K562 (cell line): ENCODE data around the gene NR1D2. TPM values are rescaled to one million over a fixed set of nuclear protein-coding genes. Genes with fewer than 3 reads are reported as not detected.

Experiments
- BCOR ChIP-seq: fragments of 450-650 bp; IDR thresholded peaks from 2 replicates; pipeline ENCODE4 v1.6.1; 2016
- CEBPG ChIP-seq, 3 experiments: fragments of 200-800 bp in 1 of 3; sonication (Bioruptor generic) in 1 of 3; sonication (generic) in 1 of 3; formaldehyde crosslinking in 1 of 3; IDR thresholded peaks in 2 of 3; conservative IDR thresholded peaks in 1 of 3; 2 replicates each; pipeline versions ENCODE4 v1.6.1 to v1.8.0; 2016 to 2022; ENCODE audit warnings: missing compliant biosample characterization in 2 of 3, missing genetic modification characterization in 2 of 3, mild to moderate bottlenecking in 1 of 3, missing genetic modification reagents in 1 of 3
- EP300 ChIP-seq: IDR thresholded peaks from 2 replicates; pipeline ENCODE4 v1.6.1; 2012; ENCODE audit warnings: low read length, improper control_type of control experiment
- FOXA3 ChIP-seq, 2 experiments: fragments of 450-650 bp in 1 of 2; sonication (generic) in 1 of 2; formaldehyde crosslinking; IDR thresholded peaks in 1 of 2; conservative IDR thresholded peaks in 1 of 2; 2 replicates each; pipeline versions ENCODE4 v1.4.0 to v1.8.0; 2020 to 2022; ENCODE audit warnings: mild to moderate bottlenecking in 2 of 2, missing genetic modification reagents in 1 of 2
- FUS ChIP-seq: fragments of 200-400 bp; formaldehyde crosslinking; optimal IDR thresholded peaks from 2 replicates; pipeline ENCODE3; 2017; ENCODE audit warnings: low read depth, low read length
- GABPA ChIP-seq: fragments of 200-800 bp; sonication (Bioruptor generic); conservative IDR thresholded peaks from 2 replicates; pipeline ENCODE4 v1.6.1; 2016; ENCODE audit warnings: low read depth, missing genetic modification characterization, missing compliant biosample characterization
- HCFC1 ChIP-seq: IDR thresholded peaks from 2 replicates; pipeline ENCODE4 v1.6.1; 2012; ENCODE audit warnings: low read depth, low read length, improper control_type of control experiment
- HNRNPL ChIP-seq: fragments of 200-400 bp; formaldehyde crosslinking; IDR thresholded peaks from 2 replicates; pipeline ENCODE4 v1.6.1; 2017; ENCODE audit warnings: low read depth, mild to moderate bottlenecking, low read length
- JUNB ChIP-seq: fragments of 450-650 bp; formaldehyde crosslinking; conservative IDR thresholded peaks from 2 replicates; pipeline ENCODE4 v1.4.0; 2020; ENCODE audit warnings: mild to moderate bottlenecking
- MIER1 ChIP-seq: fragments of 450-650 bp; IDR thresholded peaks from 2 replicates; pipeline ENCODE4 v1.6.1; 2016; ENCODE audit warnings: antibody characterized with exemption, mild to moderate bottlenecking, low read depth
- MXI1 ChIP-seq: IDR thresholded peaks from 2 replicates; pipeline ENCODE4 v1.6.1; 2011; ENCODE audit warnings: low read depth, mild to moderate bottlenecking, improper control_type of control experiment, low read length
- NFRKB ChIP-seq: fragments of 450-650 bp; IDR thresholded peaks from 2 replicates; pipeline ENCODE4 v1.6.1; 2016; ENCODE audit warnings: low read depth
- RHOXF2B ChIP-seq: fragments of 250-450 bp; sonication (Bioruptor Pico); conservative IDR thresholded peaks from 2 replicates; pipeline ENCODE4 v1.5.1; 2021
- SIN3A ChIP-seq, 2 experiments: fragments of 150-350 bp in 1 of 2; IDR thresholded peaks; 2 replicates each; pipeline ENCODE4 v1.6.1; 2011 to 2016; ENCODE audit warnings: borderline replicate concordance in 2 of 2, low read depth in 2 of 2, low read length in 2 of 2, mild to moderate bottlenecking in 2 of 2, moderate library complexity in 2 of 2; ENCODE audit not compliant: control insufficient read depth in 1 of 2
- STAG1 ChIP-seq: sonication (generic); formaldehyde crosslinking; IDR thresholded peaks from 2 replicates; pipeline ENCODE4 v1.5.0; 2020; ENCODE audit warnings: missing genetic modification reagents, borderline replicate concordance
- polyA plus RNA-seq, 8 experiments: library from polyadenylated mRNA; depleted of rRNA in 4 of 8; stranded (reverse) in 5 of 8; unstranded in 3 of 8; fragments of >200 nt; fragmentation: Nextera tagmentation in 2 of 8; fragmentation: Illumina TruSeq in 1 of 8; extraction: Ambion mirVana in 2 of 8; extraction: Trizol in 1 of 8; gene quantifications; 2 replicates each; pipeline versions ENCODE4 v1.2.1 to v1.2.3, GENCODE V29; 2011 to 2014; ENCODE audit warnings: inconsistent platforms in 1 of 8, missing spikeins in 1 of 8
- total RNA-seq, 7 experiments: library from RNA; depleted of rRNA in 6 of 7; stranded (reverse); fragments of >200 nt in 6 of 7; fragmentation: Illumina TruSeq in 2 of 7; extraction: Trizol in 2 of 7; gene quantifications; 2 replicates each; pipeline versions ENCODE4 v1.2.1 to v1.2.3, GENCODE V29; 2011 to 2021; ENCODE audit warnings: low replicate concordance in 1 of 7
- TF ChIP-seq, protein P1 (sequence below), 3 experiments: fragments of 200-800 bp in 1 of 3; sonication (Bioruptor generic) in 1 of 3; sonication (generic) in 1 of 3; formaldehyde crosslinking in 1 of 3; IDR thresholded peaks; 2 replicates each; pipeline versions ENCODE4 v1.6.1 to v1.8.0; 2016 to 2022; ENCODE audit warnings: mild to moderate bottlenecking in 2 of 3, missing compliant biosample characterization in 2 of 3, missing genetic modification characterization in 2 of 3, missing genetic modification reagents in 1 of 3
- TF ChIP-seq, protein P2 (sequence below): IDR thresholded peaks from 2 replicates; pipeline ENCODE4 v1.6.1; 2012; ENCODE audit warnings: low read depth, low read length, improper control_type of control experiment, borderline replicate concordance
- TF ChIP-seq, protein P3 (sequence below), 3 experiments: fragments of 200-800 bp in 1 of 3; fragments of 250-450 bp in 1 of 3; fragments of 450-650 bp in 1 of 3; sonication (Bioruptor Pico) in 1 of 3; sonication (Bioruptor generic) in 1 of 3; formaldehyde crosslinking in 1 of 3; IDR thresholded peaks; 2 replicates each; pipeline versions ENCODE4 v1.6.1 to v1.8.0; 2016 to 2022; ENCODE audit warnings: mild to moderate bottlenecking in 2 of 3, missing genetic modification characterization in 2 of 3, missing compliant biosample characterization in 1 of 3, moderate library complexity in 1 of 3
- TF ChIP-seq, protein P4 (sequence below): sonication (generic); formaldehyde crosslinking; IDR thresholded peaks from 2 replicates; pipeline ENCODE4 v1.8.0; 2022; ENCODE audit warnings: missing genetic modification reagents, mild to moderate bottlenecking, moderate library complexity, borderline replicate concordance

Gene NR1D2
- total and polyA plus RNA-seq, 9 of the 15 experiments (the other 6 are each of a cell fraction or from before 2014, with no cell fraction given) = 1.2 to 5.5 (median 2.9) TPM

DNA sequence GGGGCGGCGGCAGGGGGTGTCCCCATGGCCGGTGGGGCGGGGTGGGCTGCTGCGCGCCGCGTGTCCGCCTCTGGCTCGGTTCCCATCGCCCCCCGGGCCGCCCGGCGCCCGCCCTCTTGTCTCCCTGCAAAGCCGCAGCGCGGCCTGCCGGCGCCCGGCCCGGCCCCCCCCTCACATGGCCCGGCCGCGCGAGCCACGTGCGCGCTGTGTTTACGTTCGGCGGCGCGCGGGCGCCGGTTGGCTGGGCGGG is 502 bp downstream of the NR1D2 start (continued):
- TF ChIP-seq GABPA (peak; percentile 45; the same call in 1 of the 2 replicates), HNRNPL (0 out of 2 replicates have a peak, but pooled peaks have one; percentile 22), CEBPG (CRISPR knock-in tag; IDR thresholded peaks at IDR 0.05) (no peak), CEBPG (tag; conservative IDR thresholded peaks at IDR 0.05 in 1 of 2, IDR thresholded peaks at IDR 0.05 in 1 of 2) (peak in 1 of 2 experiments; percentile 81; a peak in 1 of 4 replicates), FUS (no peak), BCOR (no peak), FOXA3 (CRISPR knock-in tag; conservative IDR thresholded peaks at IDR 0.05 in 1 of 2, IDR thresholded peaks at IDR 0.05 in 1 of 2) (peak in 1 of 2 experiments; percentile 61; a peak in 1 of 4 replicates), JUNB (CRISPR knock-in tag) (no peak), EP300 (peak; percentile 44; the same call in 1 of the 2 replicates), SIN3A (IDR thresholded peaks at IDR 0.05; ENCODE audit: borderline replicate concordance in 2 of 2, control insufficient read depth in 1 of 2, low read depth in 2 of 2, low read length in 2 of 2) (peak in 1 of 2 experiments; percentile 95; a peak in 2 of 4 replicates), STAG1 (CRISPR knock-in tag) (no peak), NFRKB (no peak), MIER1 (no peak), RHOXF2B (CRISPR knock-in tag) (no peak), HCFC1 (no peak), MXI1 (peak; percentile 88)
- TF ChIP-seq, protein P1, sequence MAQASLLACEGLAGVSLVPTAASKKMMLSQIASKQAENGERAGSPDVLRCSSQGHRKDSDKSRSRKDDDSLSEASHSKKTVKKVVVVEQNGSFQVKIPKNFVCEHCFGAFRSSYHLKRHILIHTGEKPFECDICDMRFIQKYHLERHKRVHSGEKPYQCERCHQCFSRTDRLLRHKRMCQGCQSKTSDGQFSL (CRISPR knock-in tag; IDR thresholded peaks at IDR 0.05) = peak; percentile 83
- TF ChIP-seq, protein P1 (tag; IDR thresholded peaks at IDR 0.05) = peak in 1 of 2 experiments; percentile 93; a peak in 2 of 4 replicates
- TF ChIP-seq, protein P2, sequence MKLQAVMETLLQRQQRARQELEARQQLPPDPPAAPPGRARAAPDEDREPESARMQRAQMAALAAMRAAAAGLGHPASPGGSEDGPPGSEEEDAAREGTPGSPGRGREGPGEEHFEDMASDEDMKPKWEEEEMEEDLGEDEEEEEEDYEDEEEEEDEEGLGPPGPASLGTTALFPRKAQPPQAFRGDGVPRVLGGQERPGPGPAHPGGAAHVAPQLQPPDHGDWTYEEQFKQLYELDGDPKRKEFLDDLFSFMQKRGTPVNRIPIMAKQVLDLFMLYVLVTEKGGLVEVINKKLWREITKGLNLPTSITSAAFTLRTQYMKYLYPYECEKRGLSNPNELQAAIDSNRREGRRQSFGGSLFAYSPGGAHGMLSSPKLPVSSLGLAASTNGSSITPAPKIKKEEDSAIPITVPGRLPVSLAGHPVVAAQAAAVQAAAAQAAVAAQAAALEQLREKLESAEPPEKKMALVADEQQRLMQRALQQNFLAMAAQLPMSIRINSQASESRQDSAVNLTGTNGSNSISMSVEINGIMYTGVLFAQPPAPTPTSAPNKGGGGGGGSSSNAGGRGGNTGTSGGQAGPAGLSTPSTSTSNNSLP = 0 out of 2 replicates have a peak, but pooled peaks have one; percentile 43
- TF ChIP-seq, protein P3, sequence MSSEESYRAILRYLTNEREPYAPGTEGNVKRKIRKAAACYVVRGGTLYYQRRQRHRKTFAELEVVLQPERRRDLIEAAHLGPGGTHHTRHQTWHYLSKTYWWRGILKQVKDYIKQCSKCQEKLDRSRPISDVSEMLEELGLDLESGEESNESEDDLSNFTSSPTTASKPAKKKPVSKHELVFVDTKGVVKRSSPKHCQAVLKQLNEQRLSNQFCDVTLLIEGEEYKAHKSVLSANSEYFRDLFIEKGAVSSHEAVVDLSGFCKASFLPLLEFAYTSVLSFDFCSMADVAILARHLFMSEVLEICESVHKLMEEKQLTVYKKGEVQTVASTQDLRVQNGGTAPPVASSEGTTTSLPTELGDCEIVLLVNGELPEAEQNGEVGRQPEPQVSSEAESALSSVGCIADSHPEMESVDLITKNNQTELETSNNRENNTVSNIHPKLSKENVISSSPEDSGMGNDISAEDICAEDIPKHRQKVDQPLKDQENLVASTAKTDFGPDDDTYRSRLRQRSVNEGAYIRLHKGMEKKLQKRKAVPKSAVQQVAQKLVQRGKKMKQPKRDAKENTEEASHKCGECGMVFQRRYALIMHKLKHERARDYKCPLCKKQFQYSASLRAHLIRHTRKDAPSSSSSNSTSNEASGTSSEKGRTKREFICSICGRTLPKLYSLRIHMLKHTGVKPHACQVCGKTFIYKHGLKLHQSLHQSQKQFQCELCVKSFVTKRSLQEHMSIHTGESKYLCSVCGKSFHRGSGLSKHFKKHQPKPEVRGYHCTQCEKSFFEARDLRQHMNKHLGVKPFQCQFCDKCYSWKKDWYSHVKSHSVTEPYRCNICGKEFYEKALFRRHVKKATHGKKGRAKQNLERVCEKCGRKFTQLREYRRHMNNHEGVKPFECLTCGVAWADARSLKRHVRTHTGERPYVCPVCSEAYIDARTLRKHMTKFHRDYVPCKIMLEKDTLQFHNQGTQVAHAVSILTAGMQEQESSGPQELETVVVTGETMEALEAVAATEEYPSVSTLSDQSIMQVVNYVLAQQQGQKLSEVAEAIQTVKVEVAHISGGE (CRISPR knock-in tag; IDR thresholded peaks at IDR 0.05) = peak in 1 of 3 experiments; percentile 68; a peak in 1 of 6 replicates
- TF ChIP-seq, protein P4, sequence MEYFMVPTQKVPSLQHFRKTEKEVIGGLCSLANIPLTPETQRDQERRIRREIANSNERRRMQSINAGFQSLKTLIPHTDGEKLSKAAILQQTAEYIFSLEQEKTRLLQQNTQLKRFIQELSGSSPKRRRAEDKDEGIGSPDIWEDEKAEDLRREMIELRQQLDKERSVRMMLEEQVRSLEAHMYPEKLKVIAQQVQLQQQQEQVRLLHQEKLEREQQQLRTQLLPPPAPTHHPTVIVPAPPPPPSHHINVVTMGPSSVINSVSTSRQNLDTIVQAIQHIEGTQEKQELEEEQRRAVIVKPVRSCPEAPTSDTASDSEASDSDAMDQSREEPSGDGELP (CRISPR knock-in tag) = no peak
